Lower lobe of right lung (tissue), 2 donors: ENCODE data around the gene WDR73. TPM values are rescaled to one million over a fixed set of nuclear protein-coding genes. Genes with fewer than 3 reads are reported as not detected.
A peak's percentile ranks its signal among the peaks of the same experiment; 100 is the strongest.

Source experiments
- ATAC-seq, 2 donors: fragments of 200-7000 bp; cut with Tn5 transposase; one replicate each; pipeline ENCODE4 v1.9.1; 2020 to 2022; ENCODE audit warnings: mild to moderate bottlenecking in 2 of 2, moderate library complexity in 2 of 2
- DNase-seq: peaks from one replicate; pipeline ENCODE4 v3.0.0-alpha.2; 2020
- H3K27ac ChIP-seq: fragments of 200-600 bp; one replicate; pipeline ENCODE4 v1.8.0; 2022
- H3K27me3 ChIP-seq: fragments of 200-600 bp; one replicate; pipeline ENCODE4 v1.8.0; 2022; ENCODE audit warnings: low read depth
- H3K36me3 ChIP-seq: fragments of 200-600 bp; one replicate; pipeline ENCODE4 v1.8.0; 2022; ENCODE audit warnings: mild to moderate bottlenecking
- H3K4me1 ChIP-seq: fragments of 200-600 bp; one replicate; pipeline ENCODE4 v1.8.0; 2022
- H3K4me3 ChIP-seq: fragments of 200-600 bp; one replicate; pipeline ENCODE4 v1.8.0; 2022; ENCODE audit warnings: mild to moderate bottlenecking
- H3K9me3 ChIP-seq: fragments of 200-600 bp; one replicate; pipeline ENCODE4 v1.8.0; 2022
- CTCF ChIP-seq: fragments of 200-600 bp; IDR thresholded peaks from one replicate; pipeline ENCODE4 v1.8.0; 2022; ENCODE audit warnings: antibody characterized with exemption, mild to moderate bottlenecking
- intact Hi-C: fragments of 100-400 bp; cut with DNase I; formaldehyde crosslinking; loops from one replicate; pipeline ENCODE4 v1.11.0; 2022
- total RNA-seq: library from RNA; stranded (reverse); fragmentation: NEBNext Ultra II Directional; extraction: Animal tissue kit (Norgen Biotek cat#: 25700); gene quantifications from one replicate; pipeline ENCODE4 v1.2.1, GENCODE V29; 2021
- donor health status: DM: no; HTN: yes; CAD: no; lungs with severe emphysema.

Gene WDR73
- total RNA-seq, 1 donor from 2014 or later: 29.9 TPM

GRCh38 chr15:84657748-84658079, 3.6 kb upstream of the WDR73 start:
- intact Hi-C loops: no loop called here

GRCh38 chr15:84656972-84657371, 2.9 kb upstream of the WDR73 start:
- peaks cover 38% of the 10 kb centered on the region for H3K4me1 ChIP-seq
- H3K9me3 ChIP-seq: no peaks in the 10 kb centered on the region
- no peaks in the 10 kb centered on the region for H3K27me3 ChIP-seq
- no peak for TF ChIP-seq CTCF
- no peak overlapping the region for H3K4me3 ChIP-seq
- H3K36me3 ChIP-seq: peaks cover 6% of the 10 kb centered on the region
- H3K27ac ChIP-seq: no peak overlapping the region
- no peak for ATAC-seq
- intact Hi-C loops: no loop called here
- DNase-seq: no peak

More at GRCh38 chr15:84657748-84658079, 3.6 kb upstream of the WDR73 start:
- Histone ChIP-seq H3K4me1 (peaks cover 30% of the 10 kb centered on the region), H3K36me3 (no peaks in the 10 kb centered on the region), H3K9me3 (no peaks in the 10 kb centered on the region), H3K4me3 (peak overlapping the region; percentile 68), H3K27ac (peak overlapping the region; percentile 70), H3K27me3 (no peaks in the 10 kb centered on the region)
- no peak for ATAC-seq
- DNase-seq: peak; percentile 48
- no peak for TF ChIP-seq CTCF

GRCh38 chr15:84654689-84655453, 788 bp upstream of the WDR73 start:
- Histone ChIP-seq H3K27me3 (no peaks in the 10 kb centered on the region), H3K9me3 (no peaks in the 10 kb centered on the region), H3K36me3 (peaks cover 27% of the 10 kb centered on the region), H3K4me1 (peaks cover 44% of the 10 kb centered on the region), H3K4me3 (peak overlapping the region; percentile 93), H3K27ac (peak overlapping the region; percentile 89)
- DNase-seq (peak; percentile 87), ATAC-seq (peak; percentile 66 to 74)
- intact Hi-C loops: no loop called here
- TF ChIP-seq CTCF: peak; percentile 69

GRCh38 chr15:84653584-84653909, 536 bp downstream of the WDR73 start:
- Histone ChIP-seq H3K4me3 (peak overlapping the region; percentile 93), H3K27me3 (no peaks in the 10 kb centered on the region), H3K27ac (peak overlapping the region; percentile 89), H3K36me3 (peaks cover 40% of the 10 kb centered on the region), H3K4me1 (peaks cover 52% of the 10 kb centered on the region), H3K9me3 (no peaks in the 10 kb centered on the region)
- TF ChIP-seq CTCF: no peak
- DNase-seq: no peak
- peak in 1 of 2 donors; percentile 0 for ATAC-seq
- intact Hi-C loops: no loop called here

GRCh38 chr15:84649706-84650105, 4.4 kb downstream of the WDR73 start:
- H3K4me3 ChIP-seq: no peak overlapping the region
- peaks cover 40% of the 10 kb centered on the region for H3K4me1 ChIP-seq
- H3K27ac ChIP-seq: no peak overlapping the region
- ATAC-seq (no peak), DNase-seq (no peak)
- no peak for TF ChIP-seq CTCF
- H3K27me3 ChIP-seq: no peaks in the 10 kb centered on the region
- peaks cover 78% of the 10 kb centered on the region for H3K36me3 ChIP-seq
- intact Hi-C loops: no loop called here
- H3K9me3 ChIP-seq: no peaks in the 10 kb centered on the region
